ENCODE measurements around the gene DNAJB11. TPM values are rescaled to one million over a fixed set of nuclear protein-coding genes. Genes with fewer than 3 reads are reported as not detected.

The DNAJB11 gene
- total and polyA plus RNA-seq, 5 experiments from 2014 or later: 30.0 to 41.1 (median 31.4) TPM

- H3K27me3 Mint-ChIP-seq: peaks cover 8 to 42% (median 25%) of the 10 kb centered on the region in 5 donors
- peaks cover 13 to 21% (median 19%) of the 10 kb centered on the region in 4 donors for H3K4me1 Mint-ChIP-seq
- H3K36me3 Mint-ChIP-seq: no peaks in the 10 kb centered on the region
- ATAC-seq (no peak), DNase-seq (no peak)
- peak overlapping the region in 4 of 10 donors; percentile 59 to 79 (median 72) for H3K4me3 Mint-ChIP-seq
- H3K9me3 Mint-ChIP-seq: no peaks in the 10 kb centered on the region
- peak overlapping the region in 1 of 10 donors; percentile 14 for H3K27ac Mint-ChIP-seq
- POLR2A ChIA-PET: interaction anchor here (1.0 to 4.0 kb wide), 6 partner anchors 26 to 206 kb away, joined by 4 to 38 read pairs (median 5); partner anchors contain the start of genes DNAJB11 and EIF4A2
Observed at GRCh38 chr3:186616299-186616617, 45.7 kb downstream of the DNAJB11 start.

GRCh38 chr3:186617036-186617946, 46.8 kb downstream of the DNAJB11 start:
- Mint-ChIP-seq H3K4me3 (peak overlapping the region; percentile 54 to 79 (median 72)), H3K36me3 (no peaks in the 10 kb centered on the region), H3K27me3 (peaks cover 8 to 43% (median 26%) of the 10 kb centered on the region in 5 donors), H3K9me3 (no peaks in the 10 kb centered on the region), H3K4me1 (peaks cover 13 to 21% (median 19%) of the 10 kb centered on the region in 4 donors), H3K27ac (peak overlapping the region in 6 of 10 donors; percentile 47 to 87 (median 73))
- peak; percentile 98 for ATAC-seq
- POLR2A ChIA-PET: interaction anchor here (1.0 to 4.0 kb wide), 8 partner anchors 27 to 679 kb away, joined by 4 to 38 read pairs (median 5); partner anchors contain the start of genes DNAJB11, EIF4A2, RFC4 and TRA2B
- peak; percentile 72 to 90 (median 82) for DNase-seq

- H3K27ac Mint-ChIP-seq: no peak overlapping the region
- H3K4me1 Mint-ChIP-seq: peaks cover 13 to 21% (median 19%) of the 10 kb centered on the region in 4 donors
- ATAC-seq (no peak), DNase-seq (no peak)
- H3K9me3 Mint-ChIP-seq: no peaks in the 10 kb centered on the region
- no peaks in the 10 kb centered on the region for H3K36me3 Mint-ChIP-seq
- POLR2A ChIA-PET: no interaction called here
- peaks cover 13 to 38% (median 29%) of the 10 kb centered on the region in 5 donors for H3K27me3 Mint-ChIP-seq
- H3K4me3 Mint-ChIP-seq: no peak overlapping the region
Observed at GRCh38 chr3:186618318-186618938, 47.9 kb downstream of the DNAJB11 start.

GRCh38 chr3:186619787-186620212, 49.3 kb downstream of the DNAJB11 start:
- POLR2A ChIA-PET: interaction anchor here (0.6 kb wide), 1 partner anchor 96 kb away, joined by 3 read pairs; no protein-coding TSS in a partner anchor
- Mint-ChIP-seq H3K36me3 (no peaks in the 10 kb centered on the region), H3K27me3 (peaks cover 11 to 30% (median 28%) of the 10 kb centered on the region in 5 donors), H3K9me3 (no peaks in the 10 kb centered on the region), H3K4me3 (no peak overlapping the region), H3K27ac (no peak overlapping the region), H3K4me1 (peaks cover 7 to 13% (median 13%) of the 10 kb centered on the region in 4 donors)
- DNase-seq (no peak), ATAC-seq (no peak)

- Mint-ChIP-seq H3K36me3 (no peaks in the 10 kb centered on the region), H3K4me1 (peaks cover 5 to 11% (median 10%) of the 10 kb centered on the region in 4 donors), H3K27me3 (peaks cover 10 to 30% (median 25%) of the 10 kb centered on the region in 5 donors), H3K4me3 (no peak overlapping the region), H3K27ac (no peak overlapping the region), H3K9me3 (no peaks in the 10 kb centered on the region)
- no peak for ATAC-seq
- POLR2A ChIA-PET: interaction anchor here (0.6 to 0.7 kb wide), 3 partner anchors 92 to 153 kb away, joined by 3 to 5 read pairs (median 3); no protein-coding TSS in a partner anchor
- no peak for DNase-seq
Observed at GRCh38 chr3:186620213-186621092, 49.9 kb downstream of the DNAJB11 start.

GRCh38 chr3:186621894-186622650, 51.6 kb downstream of the DNAJB11 start:
- no peak for DNase-seq
- Mint-ChIP-seq H3K27me3 (peaks cover 10 to 29% (median 25%) of the 10 kb centered on the region in 5 donors), H3K9me3 (no peaks in the 10 kb centered on the region), H3K27ac (no peak overlapping the region), H3K4me1 (peaks cover 4 to 5% (median 5%) of the 10 kb centered on the region in 4 donors), H3K36me3 (no peaks in the 10 kb centered on the region), H3K4me3 (no peak overlapping the region)
- POLR2A ChIA-PET: no interaction called here
- no peak for ATAC-seq

GRCh38 chr3:186622651-186623310, 52.3 kb downstream of the DNAJB11 start:
- no peak for ATAC-seq
- POLR2A ChIA-PET: no interaction called here
- H3K27ac Mint-ChIP-seq: no peak overlapping the region

GRCh38 chr3:186624598-186624997, 54.1 kb downstream of the DNAJB11 start:
- DNase-seq (no peak), ATAC-seq (no peak)
- peaks cover 7 to 15% (median 12%) of the 10 kb centered on the region in 5 donors for H3K27me3 Mint-ChIP-seq
- H3K27ac Mint-ChIP-seq: no peak overlapping the region
- no peak overlapping the region for H3K4me3 Mint-ChIP-seq
- H3K4me1 Mint-ChIP-seq: no peaks in the 10 kb centered on the region
- H3K36me3 Mint-ChIP-seq: no peaks in the 10 kb centered on the region
- H3K9me3 Mint-ChIP-seq: no peaks in the 10 kb centered on the region
- POLR2A ChIA-PET: no interaction called here

More at GRCh38 chr3:186622651-186623310, 52.3 kb downstream of the DNAJB11 start:
- Mint-ChIP-seq H3K27me3 (peaks cover 10 to 23% (median 20%) of the 10 kb centered on the region in 5 donors), H3K4me3 (no peak overlapping the region), H3K9me3 (no peaks in the 10 kb centered on the region), H3K36me3 (no peaks in the 10 kb centered on the region), H3K4me1 (no peaks in the 10 kb centered on the region)
- no peak for DNase-seq

- Mint-ChIP-seq H3K27me3 (peaks cover 7 to 17% (median 13%) of the 10 kb centered on the region in 5 donors), H3K36me3 (no peaks in the 10 kb centered on the region), H3K27ac (no peak overlapping the region), H3K4me3 (no peak overlapping the region), H3K4me1 (no peaks in the 10 kb centered on the region), H3K9me3 (no peaks in the 10 kb centered on the region)
- ATAC-seq (no peak), DNase-seq (no peak)
- POLR2A ChIA-PET: no interaction called here
Observed at GRCh38 chr3:186625600-186626042, 55.1 kb downstream of the DNAJB11 start.

GRCh38 chr3:186626254-186626847, 55.8 kb downstream of the DNAJB11 start:
- ATAC-seq (no peak), DNase-seq (no peak)
- H3K27ac Mint-ChIP-seq: no peak overlapping the region
- H3K4me1 Mint-ChIP-seq: no peaks in the 10 kb centered on the region
- H3K9me3 Mint-ChIP-seq: no peaks in the 10 kb centered on the region
- H3K4me3 Mint-ChIP-seq: no peak overlapping the region
- H3K27me3 Mint-ChIP-seq: peaks cover 7 to 19% (median 11%) of the 10 kb centered on the region in 5 donors
- POLR2A ChIA-PET: no interaction called here
- no peaks in the 10 kb centered on the region for H3K36me3 Mint-ChIP-seq
